HG03066 (cell line): ENCODE results near the gene UBE2O.

Source experiments
- ATAC-seq: cut with Tn5 transposase; IDR thresholded peaks from one replicate; pipeline ENCODE4 v1.9.1; 2021; ENCODE audit warnings: low read depth; ENCODE audit not compliant: unreplicated experiment

UBE2O gene

DNA sequence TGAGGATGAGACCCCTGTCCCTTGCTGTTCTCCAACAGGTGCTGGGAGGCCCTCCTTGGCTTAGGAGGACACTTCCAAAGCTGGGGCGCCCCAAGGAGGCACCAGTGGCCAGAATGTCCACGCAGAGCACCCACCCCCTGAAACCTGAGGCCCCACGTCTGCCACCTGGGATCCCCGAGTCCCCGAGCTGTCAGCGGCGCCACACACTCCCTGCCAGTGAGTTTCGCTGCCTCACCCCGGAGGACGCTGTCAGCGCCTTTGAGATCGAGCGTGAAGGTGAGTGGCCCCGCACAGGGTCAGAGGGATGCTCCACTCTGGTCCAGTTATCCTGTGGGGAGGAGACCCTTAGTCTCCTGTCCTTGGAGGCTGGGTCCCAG is 15.7 kb upstream of the UBE2O start:
- ATAC-seq, result no peak

- no peak for ATAC-seq
These were observed 15.1 kb upstream of the UBE2O start for GRCh38 chr17:76467809-76468633.

DNA sequence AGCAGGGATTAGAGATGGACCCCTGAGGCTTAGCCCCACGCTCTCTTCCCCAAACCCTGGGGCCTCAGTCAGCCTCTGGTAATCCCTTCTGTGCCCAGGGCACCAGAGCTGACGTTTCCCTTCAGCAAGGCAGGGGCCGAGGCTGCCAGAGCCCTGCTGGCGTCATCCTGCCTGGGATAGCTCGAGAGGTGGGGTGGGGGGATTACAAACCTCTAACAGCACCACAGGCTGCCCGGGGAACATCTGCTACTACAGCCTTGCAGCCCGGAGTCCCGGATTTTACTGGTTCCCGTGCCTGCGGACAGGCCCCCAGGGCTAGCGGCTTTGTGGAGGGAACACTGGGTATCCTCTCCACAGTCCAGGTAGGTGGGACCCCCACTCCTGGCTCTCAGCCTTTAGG is 14.4 kb upstream of the UBE2O start, which contains the start of gene AANAT:
Gene AANAT, plus strand, starts transcription at position 238 of the 400 bp plus-strand sequence. CDS start 1,144 bp downstream, outside the sequence.
- ATAC-seq, result no peak

GRCh38 chr17:76466775-76467130 is 13.8 kb upstream of the UBE2O start:
- ATAC-seq, result no peak

DNA sequence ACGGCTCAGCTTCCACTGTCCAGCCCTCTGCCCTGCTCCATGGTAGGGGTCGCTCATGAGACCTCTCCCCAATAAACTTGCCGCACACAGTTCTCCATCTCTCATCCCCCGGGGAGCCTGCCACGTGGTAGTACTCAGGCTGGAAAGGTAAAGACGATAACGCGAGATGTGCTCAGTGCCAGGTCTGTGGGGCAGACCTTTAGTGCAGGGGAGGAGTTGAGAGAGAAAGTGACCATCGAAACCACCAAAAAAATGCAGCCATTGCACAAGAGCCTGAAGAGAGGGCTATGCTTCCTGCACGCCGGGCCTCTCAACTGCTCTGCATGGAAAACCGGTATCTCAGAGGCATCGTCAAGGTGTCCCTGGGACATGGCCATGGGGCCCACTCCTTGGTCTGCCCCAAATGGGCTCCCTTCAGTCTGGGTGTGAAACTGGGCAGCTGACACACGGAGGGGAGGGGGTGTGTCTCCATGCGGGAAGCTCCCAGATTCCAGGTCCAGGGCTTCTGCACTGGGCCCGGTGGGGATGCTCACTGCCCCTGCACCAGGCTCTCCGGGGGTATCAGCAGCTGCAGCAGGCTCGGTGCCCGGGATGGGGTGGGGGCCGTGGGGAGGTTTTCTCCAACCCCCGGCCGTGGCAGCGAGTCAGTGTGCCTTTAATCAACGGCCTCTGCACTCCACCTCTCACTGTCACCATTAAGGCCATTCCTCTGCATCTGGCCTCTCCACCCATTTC is 9.8 kb upstream of the UBE2O start:
- ATAC-seq, result no peak

DNA sequence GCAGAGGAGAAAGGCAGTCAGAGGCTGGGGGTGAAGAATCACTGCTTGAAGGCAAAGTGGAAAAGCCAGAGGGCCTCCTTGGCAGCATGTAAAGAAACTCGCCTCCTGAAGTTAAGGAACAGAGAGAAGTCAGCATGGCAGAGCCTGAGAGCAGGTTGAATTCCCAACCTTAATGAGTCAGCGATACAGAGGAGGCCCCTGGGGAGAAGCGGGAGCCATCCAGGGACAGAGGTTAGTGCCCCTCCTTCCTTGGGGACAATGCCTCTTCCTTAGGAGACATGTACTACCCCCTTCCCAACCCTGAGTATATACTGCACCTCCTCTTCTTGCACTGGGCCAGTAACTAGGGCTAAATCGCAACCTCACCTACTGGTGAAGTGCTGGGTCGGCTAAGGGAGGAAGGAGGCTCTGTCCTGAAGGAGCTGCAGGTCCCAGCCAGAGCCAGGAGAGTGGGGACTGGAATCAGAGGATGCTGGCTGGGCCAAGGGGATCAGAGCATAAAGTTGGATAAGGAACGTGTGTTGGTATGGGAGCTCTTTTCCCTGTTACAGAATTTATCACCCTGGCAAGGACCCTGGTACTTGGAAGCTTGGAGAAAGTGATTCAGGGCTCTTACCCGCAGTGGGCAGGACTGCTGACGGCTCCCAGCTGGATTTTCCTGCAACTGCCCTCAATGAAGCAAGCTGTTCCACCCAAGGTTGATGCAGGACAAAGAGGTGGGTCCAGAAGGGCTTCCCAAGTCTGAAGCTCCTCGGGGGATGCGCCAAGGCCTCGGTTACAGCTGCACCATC is 9.0 kb upstream of the UBE2O start:
- no peak for ATAC-seq

DNA sequence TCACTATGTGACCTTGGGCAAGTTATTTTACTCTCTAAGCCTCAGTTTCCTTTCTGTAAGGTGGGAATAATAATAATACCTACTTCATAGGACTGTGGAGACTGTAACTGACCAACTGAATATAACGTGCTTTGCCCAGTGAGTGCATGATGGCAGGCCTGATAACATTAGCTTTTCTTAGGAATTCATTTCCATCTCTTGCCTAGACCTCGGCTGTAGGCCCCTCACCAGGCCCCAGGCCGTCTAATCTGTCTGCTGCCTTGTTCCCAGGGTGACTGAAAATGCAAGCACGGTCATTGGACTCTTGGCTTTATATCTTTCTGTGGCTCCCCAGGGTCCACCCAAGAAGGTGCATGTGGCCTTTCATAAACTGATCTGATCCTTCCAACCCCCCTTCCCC is 6.7 kb upstream of the UBE2O start:
- ATAC-seq, result no peak

DNA sequence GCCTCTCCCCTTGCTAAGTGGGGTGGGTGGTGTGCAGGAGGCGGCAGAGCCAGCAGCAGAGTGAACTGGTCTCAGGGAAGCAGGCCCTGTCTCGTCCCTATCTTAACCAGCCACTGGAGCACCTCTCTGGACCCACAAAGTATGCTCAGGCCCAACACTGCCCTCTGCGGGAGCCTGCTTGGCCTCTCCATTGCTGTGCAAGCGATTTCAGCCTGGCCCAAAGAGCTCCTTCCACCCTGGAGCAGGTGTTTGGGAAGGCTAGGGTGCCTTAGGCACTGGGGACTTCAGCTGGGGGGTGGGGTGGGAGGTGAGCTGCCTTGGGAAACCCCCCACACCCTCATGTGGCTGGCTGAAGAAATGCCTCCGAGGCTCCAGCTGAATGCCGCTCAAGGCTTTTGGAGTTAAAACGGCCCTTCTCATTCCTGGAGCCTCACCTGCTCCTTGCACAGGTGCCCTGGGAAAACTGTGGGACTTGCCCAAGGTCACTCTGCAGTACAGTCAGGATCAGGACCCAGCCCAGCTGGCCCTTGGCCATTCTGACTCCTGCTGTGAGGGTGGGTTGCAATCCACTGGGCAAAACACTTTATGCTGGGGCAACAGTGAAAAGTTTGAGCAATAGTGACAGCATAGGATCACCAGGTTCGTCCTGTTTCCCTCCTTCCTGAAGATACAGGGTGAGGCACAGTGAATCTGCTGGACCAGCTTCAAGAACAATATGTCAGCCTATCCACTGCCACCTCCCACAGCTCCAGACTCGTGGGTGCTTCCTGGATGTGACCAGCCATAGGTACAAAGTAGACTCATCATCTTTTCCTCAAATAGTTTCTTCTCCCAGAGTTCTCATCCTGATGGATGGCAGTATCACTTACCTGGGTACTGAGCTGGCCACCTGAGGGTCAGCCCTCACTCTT is 5.9 kb upstream of the UBE2O start:
- ATAC-seq, result no peak

DNA sequence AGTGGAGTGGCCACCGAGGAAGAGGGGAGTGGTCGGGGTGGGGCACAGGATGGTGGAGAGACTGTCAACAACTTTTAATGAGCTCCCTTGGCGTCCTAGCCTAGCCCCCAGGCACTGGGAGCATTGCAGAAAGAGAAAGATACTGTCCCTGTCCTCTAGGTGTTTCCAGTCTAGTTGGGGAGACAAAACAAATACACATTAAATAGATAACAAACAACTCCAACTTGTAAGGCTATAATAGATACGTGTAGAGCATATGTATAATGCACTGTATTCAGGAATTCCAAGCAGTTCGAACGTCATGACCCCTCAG is 435 bp upstream of the UBE2O start:
- ATAC-seq, result no peak

GRCh38 chr17:76452127-76452659 is 759 bp downstream of the UBE2O start:
- ATAC-seq, result no peak

DNA sequence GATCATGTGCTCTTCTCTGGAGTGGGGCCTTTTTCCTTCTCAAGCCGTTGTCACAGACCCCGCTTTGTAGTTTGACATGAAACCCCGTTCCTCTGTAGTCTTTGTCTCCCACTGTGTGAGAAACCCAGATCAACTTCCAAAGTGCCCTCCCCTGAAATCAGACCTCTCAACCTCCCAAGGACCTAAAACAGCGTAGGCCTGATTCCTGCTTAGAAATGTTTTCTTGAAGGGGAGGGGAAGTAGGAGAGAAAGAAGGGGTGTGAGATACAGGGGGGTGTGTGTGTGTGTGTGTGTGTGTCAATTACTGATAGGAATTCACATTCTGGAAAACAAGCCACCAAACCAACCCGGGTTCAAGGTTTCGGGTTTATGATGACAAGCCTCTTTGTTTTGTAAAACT is 1.4 kb downstream of the UBE2O start:
- ATAC-seq, result no peak

DNA sequence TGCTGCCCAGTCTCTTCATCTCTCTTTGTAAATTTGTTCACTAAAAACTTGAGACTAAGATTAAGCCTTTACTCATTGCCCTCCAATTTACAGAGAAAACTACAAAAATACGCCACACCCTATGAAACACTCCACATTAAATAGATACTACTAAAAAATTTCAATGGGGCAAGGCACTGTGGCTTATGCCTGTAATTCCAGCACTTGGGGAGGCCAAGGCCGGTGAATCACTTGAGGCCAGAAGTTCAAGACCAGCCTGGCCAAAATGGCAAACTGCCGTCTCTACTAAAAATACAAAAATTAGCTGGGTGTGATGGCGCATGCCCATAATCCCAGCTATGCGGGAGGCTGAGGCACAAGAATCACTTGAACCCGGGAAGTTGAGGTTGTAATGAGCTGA is 3.8 kb downstream of the UBE2O start:
- no peak for ATAC-seq

DNA sequence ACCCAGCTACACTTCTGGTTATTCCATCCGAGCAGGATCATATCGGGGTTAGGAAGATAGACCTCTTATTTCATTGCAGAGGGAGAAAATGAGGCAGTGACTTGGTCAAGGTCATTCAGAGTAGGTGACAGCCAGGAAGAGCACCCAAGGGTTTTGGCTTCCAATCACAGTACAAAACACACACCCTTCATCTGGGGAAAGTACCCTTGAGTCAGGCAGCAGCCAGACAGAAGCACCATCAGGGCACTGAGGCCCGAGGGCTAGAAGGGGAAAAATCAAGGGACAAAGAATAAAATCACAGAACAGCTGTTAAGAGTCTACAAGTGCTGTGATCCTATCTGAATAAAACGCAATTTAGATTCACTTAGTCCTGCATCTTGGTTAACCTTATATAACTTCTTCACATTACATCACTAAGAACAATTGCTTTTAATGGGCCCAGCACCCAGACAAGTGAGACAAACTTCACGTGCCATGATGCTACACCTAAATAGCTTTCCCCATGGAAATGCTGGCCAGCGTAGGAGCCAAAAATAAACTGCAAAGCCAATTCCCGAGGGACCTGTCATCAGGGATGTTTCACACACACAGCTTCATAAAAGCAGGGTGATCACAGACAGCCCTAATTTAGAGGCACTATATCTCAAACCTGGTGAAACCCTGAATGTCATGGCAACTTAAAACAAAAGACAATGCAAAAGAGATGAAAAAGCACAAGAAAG is 4.9 kb downstream of the UBE2O start:
- ATAC-seq, result no peak

GRCh38 chr17:76446449-76447231 is 6.3 kb downstream of the UBE2O start:
- no peak for ATAC-seq

- no peak for ATAC-seq
These were observed 7.1 kb downstream of the UBE2O start for GRCh38 chr17:76445697-76446448.

- ATAC-seq, result no peak
These were observed 8.2 kb downstream of the UBE2O start for GRCh38 chr17:76444518-76445311.
